Endothelial cell of umbilical vein (primary cell): ENCODE results near the gene SERPINB6. TPM values are rescaled to one million over a fixed set of nuclear protein-coding genes. Genes with fewer than 3 reads are reported as not detected.

ENCODE experiments used
- BruUV-seq: library from RNA; stranded (reverse); fragments of 400-500 nt; replicated peaks from 2 replicates; lab custom pipeline; 2021; lab: Mats Ljungman, UMichigan
- CTCF ChIA-PET: fragments of 300-600, 350-600 bp; sonication (Branson Sonifier 250); formaldehyde crosslinking; loops from one replicate; lab custom pipeline; 2021; ENCODE audit warnings: antibody characterized with exemption, inconsistent platforms; lab: Charles Lee
- POLR2A ChIA-PET: fragments of 300-600, 350-600 bp; sonication (Branson Sonifier 250); formaldehyde crosslinking; loops from one replicate; lab custom pipeline; 2021; ENCODE audit warnings: antibody characterized with exemption, inconsistent platforms; lab: Charles Lee
- DNase-seq: peaks from one replicate; pipeline ENCODE4 v3.0.0-alpha.2; 2011; ENCODE audit warnings: low read depth, low spot score
- FAIRE-seq: peaks from 2 replicates; lab custom pipeline; 2011; peaks lifted over from hg19 to GRCh38; lab: Jason Lieb, UNC
- H2AFZ ChIP-seq: 2 replicates; pipeline ENCODE4 v1.6.0; 2012; ENCODE audit warnings: low read depth, low read length, control low read depth, inconsistent platforms
- H3K27ac ChIP-seq: 2 replicates; pipeline ENCODE4 v1.5.1; 2011; ENCODE audit warnings: low read depth, mild to moderate bottlenecking, control low read depth, low read length, moderate library complexity; ENCODE audit not compliant: insufficient read depth
- H3K27me3 ChIP-seq, 2 experiments: 2 replicates each; pipeline versions ENCODE4 v1.6.0 to v1.6.1; 2011; ENCODE audit warnings: low read length in 2 of 2, mixed read lengths in 1 of 2; ENCODE audit not compliant: control insufficient read depth in 2 of 2, insufficient read depth in 2 of 2
- H3K36me3 ChIP-seq, 2 experiments: 2 replicates in 1 of 2; 3 replicates in 1 of 2; pipeline ENCODE4 v1.5.1; 2011; ENCODE audit warnings: low read length in 2 of 2, mild to moderate bottlenecking in 1 of 2, moderate library complexity in 1 of 2; ENCODE audit not compliant: control insufficient read depth in 2 of 2, insufficient read depth in 2 of 2; ENCODE audit errors: extremely low read depth in 1 of 2
- H3K4me1 ChIP-seq: 3 replicates; pipeline ENCODE4 v1.5.1; 2011; ENCODE audit warnings: mild to moderate bottlenecking, low read length; ENCODE audit not compliant: control insufficient read depth, insufficient read depth; ENCODE audit errors: extremely low read depth
- H3K4me2 ChIP-seq: 2 replicates; pipeline ENCODE4 v1.6.1; 2011; ENCODE audit warnings: low read length, control low read depth, mixed read lengths; ENCODE audit not compliant: insufficient read depth
- H3K4me3 ChIP-seq, 3 experiments: fragments of 200-600 bp in 1 of 3; sonication (generic), shearing (Covaris generic) in 1 of 3; replicated peaks in 1 of 3; 2 replicates each; pipeline ENCODE4 v1.5.1; 2011 to 2016; ENCODE audit warnings: control low read depth in 3 of 3, low read length in 3 of 3, mild to moderate bottlenecking in 2 of 3, inconsistent platforms in 1 of 3, low read depth in 1 of 3, moderate library complexity in 1 of 3; ENCODE audit not compliant: insufficient read depth in 1 of 3
- H3K79me2 ChIP-seq: 2 replicates; pipeline ENCODE4 v1.6.0; 2012; ENCODE audit warnings: low read length, inconsistent platforms; ENCODE audit not compliant: control insufficient read depth, insufficient read depth
- H3K9ac ChIP-seq: replicated peaks from 2 replicates; pipeline ENCODE3; 2011; ENCODE audit warnings: low read length, control low read depth; ENCODE audit not compliant: insufficient read depth; ENCODE audit errors: extremely low read depth
- H3K9me1 ChIP-seq: replicated peaks from 3 replicates; pipeline ENCODE4 v1.6.0; 2011; ENCODE audit warnings: mild to moderate bottlenecking, low read length; ENCODE audit not compliant: control insufficient read depth, insufficient read depth; ENCODE audit errors: extremely low read depth
- H3K9me3 ChIP-seq: replicated peaks from 2 replicates; pipeline ENCODE4 v1.5.1; 2012; ENCODE audit warnings: low read length, inconsistent platforms; ENCODE audit not compliant: control insufficient read depth, insufficient read depth
- H4K20me1 ChIP-seq: replicated peaks from 2 replicates; pipeline ENCODE3; 2011; ENCODE audit warnings: mild to moderate bottlenecking, low read length; ENCODE audit not compliant: control insufficient read depth, insufficient read depth; ENCODE audit errors: extremely low read depth
- EZH2 ChIP-seq: IDR thresholded peaks from 2 replicates; pipeline ENCODE4 v1.6.1; 2012; ENCODE audit warnings: borderline replicate concordance, low read depth, mild to moderate bottlenecking, moderate library complexity, low read length, inconsistent platforms; ENCODE audit not compliant: severe bottlenecking
- FOS ChIP-seq: IDR thresholded peaks from 2 replicates; pipeline ENCODE4 v1.6.1; 2011; ENCODE audit warnings: mild to moderate bottlenecking, low read length, moderate library complexity, borderline replicate concordance; ENCODE audit not compliant: insufficient read depth
- GATA2 ChIP-seq: IDR thresholded peaks from 2 replicates; pipeline ENCODE4 v1.7.0; 2011; ENCODE audit warnings: low read depth, mild to moderate bottlenecking, moderate library complexity, mixed read lengths, low read length; ENCODE audit not compliant: insufficient read length, insufficient read depth
- JUN ChIP-seq: IDR thresholded peaks from 2 replicates; pipeline ENCODE4 v1.6.1; 2011; ENCODE audit warnings: borderline replicate concordance, low read depth; ENCODE audit not compliant: insufficient read length, insufficient read depth
- MYC ChIP-seq: IDR thresholded peaks from one replicate; pipeline ENCODE4 v1.6.1; 2011; ENCODE audit warnings: mild to moderate bottlenecking, low read depth, low read length
- POLR2A ChIP-seq: IDR thresholded peaks from 2 replicates; pipeline ENCODE4 v1.6.1; 2012; ENCODE audit warnings: low read depth, mild to moderate bottlenecking, control low read depth, low read length
- POLR2AphosphoS5 ChIP-seq: IDR thresholded peaks from 2 replicates; pipeline ENCODE4 v1.6.1; 2012; ENCODE audit warnings: low read depth, mild to moderate bottlenecking, control low read depth, low read length, moderate library complexity; ENCODE audit not compliant: insufficient read depth
- dilution Hi-C: fragments of 300-500 bp; cut with MboI; formaldehyde crosslinking; loops from one replicate; pipeline ENCODE4 v1.15.0; 2019; ENCODE audit warnings: low sequenced_read_pairs; ENCODE audit not compliant: extremely low pct_ligation_motif_present
- intact Hi-C: fragments of 100-400 bp; cut with micrococcal nuclease; formaldehyde crosslinking; loops from one replicate; pipeline ENCODE4 v1.10.0; 2022
- polyA plus RNA-seq, 4 experiments: library from polyadenylated mRNA; depleted of rRNA in 3 of 4; stranded (reverse) in 3 of 4; unstranded in 1 of 4; fragments of >200 nt; gene quantifications; 2 replicates each; pipeline versions ENCODE4 v1.2.1 to v1.2.3, GENCODE V29; 2011 to 2012; ENCODE audit warnings: missing spikeins in 1 of 4
- total RNA-seq: library from RNA; stranded (reverse); gene quantifications from 2 replicates; pipeline ENCODE4 v1.2.3, GENCODE V29; 2021
- TF ChIP-seq, protein P1 (sequence below), 2 donors: IDR thresholded peaks; 1 replicate in 1 of 2; 2 replicates in 1 of 2; pipeline ENCODE4 v1.5.1; 2011; ENCODE audit warnings: low read length in 2 of 2, mild to moderate bottlenecking in 2 of 2, moderate library complexity in 2 of 2, control low read depth in 1 of 2, inconsistent platforms in 1 of 2, low read depth in 1 of 2; ENCODE audit not compliant: insufficient read depth in 1 of 2; ENCODE audit errors: extremely low read depth in 1 of 2
- TF ChIP-seq, protein P2 (sequence below): IDR thresholded peaks from 2 replicates; pipeline ENCODE4 v1.6.1; 2011; ENCODE audit not compliant: insufficient read depth, insufficient read length

Gene SERPINB6
- total and polyA plus RNA-seq, 2 donors (not counting 3 experiments of a cell fraction or from before 2014, with no cell fraction given) = 145 to 151 TPM

DNA sequence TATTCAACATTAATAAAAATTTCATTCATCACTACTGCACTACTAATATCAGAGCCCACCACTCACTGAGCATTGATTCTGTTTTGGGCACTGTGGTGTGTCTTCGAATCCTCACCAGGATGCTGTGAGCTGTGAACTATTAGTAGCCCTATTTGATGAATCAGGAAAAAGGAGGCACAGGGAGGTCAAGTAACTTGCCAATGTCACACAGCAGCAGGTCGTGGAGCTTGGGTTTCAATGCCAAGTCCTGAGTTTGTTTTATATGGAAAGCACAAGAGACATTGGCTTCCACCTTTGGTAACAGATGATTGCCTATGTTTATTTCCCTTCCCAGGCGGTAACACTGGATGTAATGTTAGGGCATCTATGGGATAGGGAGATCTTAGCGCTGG is 43.3 kb upstream of the SERPINB6 start:
- no peaks in the 10 kb centered on the region for H4K20me1 ChIP-seq
- H3K4me1 ChIP-seq = peaks cover 6% of the 10 kb centered on the region
- no peak for FAIRE-seq
- no peaks in the 10 kb centered on the region for H3K9me1 ChIP-seq
- POLR2A ChIA-PET = no interaction called here
- H3K27ac ChIP-seq = no peak overlapping the region
- peaks cover 0 to 3% of the 10 kb centered on the region in 2 experiments for H3K36me3 ChIP-seq
- H3K27me3 ChIP-seq = no peaks in the 10 kb centered on the region
- dilution Hi-C loops = no loop called here
- DNase-seq = no peak
- H3K4me3 ChIP-seq = no peak overlapping the region
- H3K4me2 ChIP-seq = no peak overlapping the region
- no peaks in the 10 kb centered on the region for H3K9me3 ChIP-seq
- intact Hi-C loops = no loop called here
- no peak overlapping the region for H3K9ac ChIP-seq
- CTCF ChIA-PET = interaction anchor here (1.0 to 2.0 kb wide), 2 partner anchors 13 to 39 kb away, joined by 3 to 8 read pairs; no protein-coding TSS in a partner anchor
- TF ChIP-seq POLR2A (no peak), FOS (no peak), POLR2AphosphoS5 (no peak), JUN (no peak), GATA2 (no peak), EZH2 (no peak), MYC (no peak)
- TF ChIP-seq, protein P1, sequence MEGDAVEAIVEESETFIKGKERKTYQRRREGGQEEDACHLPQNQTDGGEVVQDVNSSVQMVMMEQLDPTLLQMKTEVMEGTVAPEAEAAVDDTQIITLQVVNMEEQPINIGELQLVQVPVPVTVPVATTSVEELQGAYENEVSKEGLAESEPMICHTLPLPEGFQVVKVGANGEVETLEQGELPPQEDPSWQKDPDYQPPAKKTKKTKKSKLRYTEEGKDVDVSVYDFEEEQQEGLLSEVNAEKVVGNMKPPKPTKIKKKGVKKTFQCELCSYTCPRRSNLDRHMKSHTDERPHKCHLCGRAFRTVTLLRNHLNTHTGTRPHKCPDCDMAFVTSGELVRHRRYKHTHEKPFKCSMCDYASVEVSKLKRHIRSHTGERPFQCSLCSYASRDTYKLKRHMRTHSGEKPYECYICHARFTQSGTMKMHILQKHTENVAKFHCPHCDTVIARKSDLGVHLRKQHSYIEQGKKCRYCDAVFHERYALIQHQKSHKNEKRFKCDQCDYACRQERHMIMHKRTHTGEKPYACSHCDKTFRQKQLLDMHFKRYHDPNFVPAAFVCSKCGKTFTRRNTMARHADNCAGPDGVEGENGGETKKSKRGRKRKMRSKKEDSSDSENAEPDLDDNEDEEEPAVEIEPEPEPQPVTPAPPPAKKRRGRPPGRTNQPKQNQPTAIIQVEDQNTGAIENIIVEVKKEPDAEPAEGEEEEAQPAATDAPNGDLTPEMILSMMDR (IDR thresholded peaks at IDR 0.05; ENCODE audit: extremely low read depth in 1 of 2, insufficient read depth in 1 of 2, low read depth in 1 of 2, low read length in 2 of 2) = no peak
- TF ChIP-seq, protein P2, sequence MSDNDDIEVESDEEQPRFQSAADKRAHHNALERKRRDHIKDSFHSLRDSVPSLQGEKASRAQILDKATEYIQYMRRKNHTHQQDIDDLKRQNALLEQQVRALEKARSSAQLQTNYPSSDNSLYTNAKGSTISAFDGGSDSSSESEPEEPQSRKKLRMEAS = no peak
- no peaks in the 10 kb centered on the region for H3K79me2 ChIP-seq
- H2AFZ ChIP-seq = no peak overlapping the region
- BruUV-seq = no TSS peak
